TTC549 (cell line): ENCODE results near the gene CTDP1.

ENCODE experiments used
- FAIRE-seq: peaks from 2 replicates; lab custom pipeline; 2012; peaks lifted over from hg19 to GRCh38; lab: Jason Lieb, UNC

The CTDP1 gene

DNA sequence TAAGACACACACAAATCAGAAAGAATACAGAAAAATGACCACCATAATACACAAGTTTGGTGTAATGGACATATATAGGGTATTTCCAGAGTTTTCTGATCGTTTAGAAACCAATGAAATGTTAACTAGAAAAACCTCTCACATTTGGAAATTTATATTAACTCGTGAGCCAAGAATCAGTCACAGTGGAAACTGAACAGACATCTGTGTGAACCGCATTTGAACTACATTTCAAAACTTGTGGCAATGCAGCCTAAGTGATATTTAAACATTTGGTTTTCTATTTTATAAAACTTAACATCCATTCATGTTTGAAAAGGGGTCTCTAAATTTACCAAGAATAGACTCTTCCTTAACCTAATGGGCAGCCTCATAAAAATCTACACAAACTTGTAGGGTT, 89.1 kb downstream of the CTDP1 start:
- FAIRE-seq = no peak

- no peak for FAIRE-seq
These were observed 90.3 kb downstream of the CTDP1 start for GRCh38 chr18:79769698-79770500.

DNA sequence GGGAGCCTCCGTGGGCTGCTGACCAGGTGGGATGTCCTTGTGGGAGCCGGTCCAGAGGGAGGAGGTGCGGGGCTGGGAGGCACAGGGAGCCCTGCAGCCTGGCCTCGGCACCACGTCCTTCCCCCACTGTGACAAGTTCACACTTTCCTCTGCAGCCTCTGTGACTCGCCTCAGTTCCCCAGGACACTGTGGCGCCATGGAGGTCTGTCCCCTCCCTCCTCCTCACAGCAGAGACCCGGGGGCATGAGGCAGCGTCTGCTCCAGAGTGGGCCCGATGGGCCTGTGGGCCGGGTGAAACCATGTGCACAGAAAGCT, 90.9 kb downstream of the CTDP1 start:
- FAIRE-seq = no peak

GRCh38 chr18:79770826-79771225, 91.2 kb downstream of the CTDP1 start:
- no peak for FAIRE-seq

- FAIRE-seq = no peak
These were observed 92.0 kb downstream of the CTDP1 start for GRCh38 chr18:79771446-79772107.

- no peak for FAIRE-seq
These were observed 92.7 kb downstream of the CTDP1 start for GRCh38 chr18:79772108-79772864.

DNA sequence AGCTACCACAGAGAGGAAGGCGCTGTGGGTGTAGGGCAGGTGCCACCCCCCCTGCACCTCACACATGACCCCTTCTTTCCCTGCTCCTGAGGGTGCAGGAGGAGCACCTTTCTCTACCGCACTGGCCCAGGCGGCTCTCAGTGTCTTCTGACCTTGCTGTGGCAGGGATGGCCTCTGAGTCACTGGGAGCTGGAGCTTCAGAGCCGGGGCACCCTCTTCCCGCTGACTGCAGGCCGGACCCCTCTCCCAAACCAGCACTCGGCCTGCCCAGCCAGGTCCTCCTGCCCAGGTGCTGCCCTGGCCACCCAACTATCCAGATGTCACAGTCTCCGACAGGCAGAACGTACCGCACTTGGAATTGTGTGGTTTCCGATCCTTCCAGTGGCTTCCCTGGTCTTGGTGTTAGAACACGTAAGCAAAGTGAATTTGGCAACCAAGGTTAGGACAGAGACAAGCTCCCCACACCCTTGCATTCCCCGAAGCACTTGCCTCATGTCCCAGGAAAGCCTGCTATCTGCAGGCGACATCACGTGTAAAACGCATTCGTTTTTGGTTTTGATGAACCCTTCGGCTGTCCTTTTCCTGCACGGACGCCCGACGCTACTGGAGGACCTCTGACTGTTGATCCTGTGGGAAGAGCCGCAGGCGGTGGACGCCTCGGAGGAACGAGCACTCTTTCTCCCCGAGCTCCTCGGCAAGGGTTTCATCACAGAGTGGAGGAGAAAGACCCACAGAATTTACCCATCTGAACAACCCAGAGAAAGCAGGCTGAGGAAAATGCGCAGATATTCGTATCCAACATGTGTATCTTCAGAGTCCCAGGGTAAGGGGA, 93.5 kb downstream of the CTDP1 start:
- no peak for FAIRE-seq

GRCh38 chr18:79774111-79774510, 94.5 kb downstream of the CTDP1 start:
- no peak for FAIRE-seq

GRCh38 chr18:79775441-79776221, 96.0 kb downstream of the CTDP1 start:
- no peak for FAIRE-seq

DNA sequence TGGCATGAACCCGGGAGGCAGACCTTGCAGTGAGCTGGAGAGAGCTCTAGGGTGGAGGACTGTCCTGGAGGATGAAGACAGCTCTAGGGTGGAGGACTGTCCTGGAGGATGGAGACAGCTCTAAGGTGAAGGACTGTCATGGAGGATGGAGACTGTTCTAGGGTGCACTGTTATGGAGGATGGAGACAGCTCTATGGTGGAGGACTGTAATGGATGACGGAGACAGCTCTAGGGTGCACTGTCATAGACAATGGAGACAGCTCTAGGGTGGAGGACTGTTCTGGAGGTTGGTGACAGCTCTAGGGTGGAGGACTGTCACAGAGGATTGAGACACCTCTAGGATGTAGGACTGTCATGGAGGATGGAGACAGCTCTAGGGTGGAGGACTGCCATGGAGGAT, 97.1 kb downstream of the CTDP1 start:
- FAIRE-seq = no peak

DNA sequence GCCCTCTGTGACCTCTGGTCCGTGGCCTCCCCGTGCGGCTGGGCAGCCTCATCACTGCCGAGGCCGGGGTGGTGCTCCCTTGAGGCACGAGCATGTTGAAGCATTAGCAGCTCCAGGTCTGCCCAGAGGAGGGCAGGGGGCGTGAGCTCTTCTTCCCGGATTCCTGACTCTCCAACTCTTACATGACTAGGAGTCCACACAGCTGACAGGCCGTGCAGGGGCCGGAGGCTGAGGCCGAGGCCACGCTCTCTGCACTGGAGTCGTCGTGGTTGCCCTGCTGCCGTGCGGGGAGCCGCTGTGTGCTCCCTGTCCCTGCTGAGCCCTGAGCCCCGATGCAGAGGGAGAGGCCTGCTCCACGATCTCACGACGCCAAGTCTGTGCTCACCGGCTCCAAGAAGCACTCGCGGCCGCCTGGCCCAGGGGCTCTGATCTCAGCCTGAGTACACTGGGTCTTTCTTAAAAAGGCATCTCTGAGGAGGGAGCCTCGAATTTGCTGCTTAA, 98.7 kb downstream of the CTDP1 start:
- no peak for FAIRE-seq

- FAIRE-seq = no peak
These were observed 99.6 kb downstream of the CTDP1 start for GRCh38 chr18:79779021-79779699.

- FAIRE-seq = no peak
These were observed 100.1 kb downstream of the CTDP1 start for GRCh38 chr18:79779700-79780190.

DNA sequence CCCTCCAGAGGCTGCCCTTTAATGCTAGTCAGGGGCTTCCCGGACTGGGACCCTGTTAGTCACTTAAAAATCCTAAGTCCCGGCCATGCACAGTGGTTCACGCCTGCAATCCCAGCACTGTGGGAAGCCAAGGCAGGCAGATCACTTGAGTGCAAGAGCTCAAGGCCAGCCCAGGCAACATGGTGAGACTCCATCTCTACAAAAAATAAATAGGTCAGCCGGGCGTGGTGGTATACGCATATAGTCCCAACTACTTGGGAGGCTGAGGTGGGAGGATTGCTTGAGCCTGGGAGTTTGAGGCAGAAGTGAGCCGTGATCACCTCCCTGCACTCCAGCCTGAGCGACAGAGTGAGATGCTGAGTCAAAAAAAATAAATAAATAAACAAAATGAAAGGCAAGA, 100.9 kb downstream of the CTDP1 start:
- no peak for FAIRE-seq

GRCh38 chr18:79781331-79781941, 101.8 kb downstream of the CTDP1 start:
- FAIRE-seq = no peak

- FAIRE-seq = no peak
These were observed 103.1 kb downstream of the CTDP1 start for GRCh38 chr18:79782566-79783308.

GRCh38 chr18:79784071-79784913, 104.7 kb downstream of the CTDP1 start:
- no peak for FAIRE-seq

GRCh38 chr18:79784965-79785770, 105.6 kb downstream of the CTDP1 start:
- FAIRE-seq = no peak
